Type B pancreatic cell (in vitro differentiated cells): Measurements from ENCODE around the gene LVRN. TPM values are rescaled to one million over a fixed set of nuclear protein-coding genes. Genes with fewer than 3 reads are reported as not detected.
A peak's percentile ranks its signal among the peaks of the same experiment; 100 is the strongest.

Experiments used
- DNase-seq: peaks from one replicate; pipeline ENCODE4 v3.0.0; 2021; ENCODE audit warnings: mixed read lengths; ENCODE audit not compliant: unreplicated experiment; ENCODE audit errors: extremely low spot score
- H3K27ac Mint-ChIP-seq: 2 replicates; pipeline ENCODE4 v1.8.0; 2021; ENCODE audit warnings: mild to moderate bottlenecking, mixed read lengths
- H3K27me3 Mint-ChIP-seq: 2 replicates; pipeline ENCODE4 v1.8.0; 2021; ENCODE audit warnings: mixed read lengths
- H3K36me3 Mint-ChIP-seq: 2 replicates; pipeline ENCODE4 v1.8.0; 2021; ENCODE audit warnings: mixed read lengths
- H3K4me1 Mint-ChIP-seq: one replicate; pipeline ENCODE4 v1.8.0; 2021; ENCODE audit warnings: mixed read lengths; ENCODE audit not compliant: unreplicated experiment
- H3K4me3 Mint-ChIP-seq: 2 replicates; pipeline ENCODE4 v1.8.0; 2021; ENCODE audit warnings: mild to moderate bottlenecking, mixed read lengths
- H3K9me3 Mint-ChIP-seq: 2 replicates; pipeline ENCODE4 v1.8.0; 2021; ENCODE audit warnings: mixed read lengths
- total RNA-seq: library from RNA; stranded (reverse); gene quantifications from 2 replicates; pipeline ENCODE4 v1.2.1, GENCODE V29; 2021; ENCODE audit warnings: low replicate concordance
- TF ChIP-seq, protein P1 (sequence below): fragments of 200-600 bp; sonication (generic); conservative IDR thresholded peaks from 2 replicates; pipeline ENCODE4 v1.5.0; 2021; ENCODE audit warnings: antibody characterized with exemption, mild to moderate bottlenecking

LVRN gene
- total RNA-seq, 1 donor from 2014 or later, result 0.19 TPM

DNA sequence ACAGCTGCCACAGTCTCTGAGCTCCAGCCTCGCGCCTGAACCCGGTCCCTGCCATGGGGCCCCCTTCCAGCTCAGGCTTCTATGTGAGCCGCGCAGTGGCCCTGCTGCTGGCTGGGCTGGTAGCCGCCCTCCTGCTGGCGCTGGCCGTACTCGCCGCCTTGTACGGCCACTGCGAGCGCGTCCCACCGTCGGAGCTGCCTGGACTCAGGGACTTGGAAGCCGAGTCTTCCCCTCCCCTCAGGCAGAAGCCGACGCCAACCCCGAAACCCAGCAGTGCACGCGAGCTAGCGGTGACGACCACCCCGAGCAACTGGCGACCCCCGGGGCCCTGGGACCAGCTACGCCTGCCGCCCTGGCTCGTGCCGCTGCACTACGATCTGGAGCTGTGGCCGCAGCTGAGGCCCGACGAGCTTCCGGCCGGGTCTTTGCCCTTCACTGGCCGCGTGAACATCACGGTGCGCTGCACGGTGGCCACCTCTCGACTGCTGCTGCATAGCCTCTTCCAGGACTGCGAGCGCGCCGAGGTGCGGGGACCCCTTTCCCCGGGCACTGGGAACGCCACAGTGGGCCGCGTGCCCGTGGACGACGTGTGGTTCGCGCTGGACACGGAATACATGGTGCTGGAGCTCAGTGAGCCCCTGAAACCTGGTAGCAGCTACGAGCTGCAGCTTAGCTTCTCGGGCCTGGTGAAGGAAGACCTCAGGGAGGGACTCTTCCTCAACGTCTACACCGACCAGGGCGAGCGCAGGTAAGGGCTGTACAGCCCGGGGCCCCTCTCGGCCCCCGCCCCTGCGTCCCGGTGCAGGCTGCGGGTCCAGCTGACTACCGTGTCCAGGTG, 509 bp downstream of the LVRN start:
- Mint-ChIP-seq H3K4me3 (peak overlapping the region; percentile 66), H3K4me1 (no peaks in the 10 kb centered on the region), H3K27me3 (peaks cover 67% of the 10 kb centered on the region), H3K36me3 (no peaks in the 10 kb centered on the region), H3K27ac (no peak overlapping the region), H3K9me3 (no peaks in the 10 kb centered on the region)
- TF ChIP-seq, protein P1, sequence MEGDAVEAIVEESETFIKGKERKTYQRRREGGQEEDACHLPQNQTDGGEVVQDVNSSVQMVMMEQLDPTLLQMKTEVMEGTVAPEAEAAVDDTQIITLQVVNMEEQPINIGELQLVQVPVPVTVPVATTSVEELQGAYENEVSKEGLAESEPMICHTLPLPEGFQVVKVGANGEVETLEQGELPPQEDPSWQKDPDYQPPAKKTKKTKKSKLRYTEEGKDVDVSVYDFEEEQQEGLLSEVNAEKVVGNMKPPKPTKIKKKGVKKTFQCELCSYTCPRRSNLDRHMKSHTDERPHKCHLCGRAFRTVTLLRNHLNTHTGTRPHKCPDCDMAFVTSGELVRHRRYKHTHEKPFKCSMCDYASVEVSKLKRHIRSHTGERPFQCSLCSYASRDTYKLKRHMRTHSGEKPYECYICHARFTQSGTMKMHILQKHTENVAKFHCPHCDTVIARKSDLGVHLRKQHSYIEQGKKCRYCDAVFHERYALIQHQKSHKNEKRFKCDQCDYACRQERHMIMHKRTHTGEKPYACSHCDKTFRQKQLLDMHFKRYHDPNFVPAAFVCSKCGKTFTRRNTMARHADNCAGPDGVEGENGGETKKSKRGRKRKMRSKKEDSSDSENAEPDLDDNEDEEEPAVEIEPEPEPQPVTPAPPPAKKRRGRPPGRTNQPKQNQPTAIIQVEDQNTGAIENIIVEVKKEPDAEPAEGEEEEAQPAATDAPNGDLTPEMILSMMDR, result no peak
- DNase-seq, result peak; percentile 68

DNA sequence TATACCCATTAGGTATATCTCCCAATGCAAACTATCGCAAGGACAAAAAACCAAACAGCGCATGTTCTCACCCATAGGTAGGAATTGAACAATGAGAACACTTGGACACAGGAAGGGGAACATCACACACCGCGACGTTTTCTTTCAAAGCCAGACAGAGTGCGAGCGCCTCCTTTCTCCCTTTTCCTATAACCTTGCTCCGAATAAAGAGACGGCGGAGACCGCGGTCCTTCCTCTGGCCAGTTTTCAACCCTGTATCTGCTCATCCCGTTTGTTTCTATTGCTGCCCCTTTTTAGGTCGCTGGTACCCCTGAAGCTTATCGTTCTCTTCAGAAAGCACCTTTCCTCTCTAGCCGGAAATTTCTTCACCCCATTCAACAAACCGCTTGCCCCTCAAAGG, 1.3 kb downstream of the LVRN start:
- Mint-ChIP-seq H3K27ac (no peak overlapping the region), H3K9me3 (no peaks in the 10 kb centered on the region), H3K4me3 (peak overlapping the region; percentile 23), H3K4me1 (no peaks in the 10 kb centered on the region), H3K36me3 (no peaks in the 10 kb centered on the region), H3K27me3 (peaks cover 74% of the 10 kb centered on the region)
- DNase-seq, result no peak
- TF ChIP-seq, protein P1, result no peak

DNA sequence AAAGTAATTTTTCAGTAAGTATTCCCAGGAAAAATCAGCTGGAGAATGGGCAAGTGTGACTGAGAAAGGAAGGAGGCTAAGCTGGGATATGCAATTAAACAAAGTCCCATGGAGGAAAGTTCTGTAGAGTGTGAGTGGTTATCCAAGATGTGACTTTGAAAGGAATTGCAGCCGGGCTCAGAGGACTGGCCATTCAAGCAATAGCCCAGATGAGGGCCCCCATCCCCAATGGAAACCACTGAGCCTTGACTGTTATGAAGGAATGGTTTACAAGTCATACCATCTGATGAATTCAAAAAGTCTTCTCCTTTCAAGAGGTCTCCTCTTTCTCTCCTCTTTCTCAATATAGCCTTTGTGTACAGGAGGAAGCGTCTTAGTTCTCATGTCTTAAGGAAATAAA, 6.5 kb downstream of the LVRN start:
- Mint-ChIP-seq H3K4me3 (no peak overlapping the region), H3K9me3 (no peaks in the 10 kb centered on the region), H3K27ac (no peak overlapping the region), H3K36me3 (no peaks in the 10 kb centered on the region), H3K27me3 (peaks cover 42% of the 10 kb centered on the region), H3K4me1 (no peaks in the 10 kb centered on the region)
- DNase-seq, result no peak
- TF ChIP-seq, protein P1, result no peak

DNA sequence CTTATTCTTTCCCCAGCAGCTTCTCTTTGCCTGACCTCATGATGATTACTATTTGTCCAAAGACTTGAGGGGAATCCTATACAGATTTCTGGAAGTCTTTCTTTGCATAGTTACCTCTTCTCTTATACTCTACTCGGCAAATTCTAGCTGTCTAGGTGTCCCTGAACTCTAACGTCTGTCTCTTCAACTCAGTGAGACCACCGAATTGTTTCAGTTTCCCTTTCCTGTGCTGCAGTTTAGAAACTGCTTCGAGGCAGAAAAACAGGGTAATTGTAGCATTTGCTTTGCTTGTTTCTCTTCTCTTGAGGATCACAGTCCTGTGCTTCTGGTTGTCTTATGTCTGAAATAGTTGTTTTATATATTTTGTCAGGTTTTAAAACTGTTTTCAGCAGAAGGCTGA, 14.8 kb downstream of the LVRN start:
- Mint-ChIP-seq H3K27ac (no peak overlapping the region), H3K4me3 (no peak overlapping the region), H3K9me3 (no peaks in the 10 kb centered on the region), H3K27me3 (no peaks in the 10 kb centered on the region), H3K36me3 (no peaks in the 10 kb centered on the region), H3K4me1 (no peaks in the 10 kb centered on the region)
- TF ChIP-seq, protein P1, result no peak
- DNase-seq, result no peak

DNA sequence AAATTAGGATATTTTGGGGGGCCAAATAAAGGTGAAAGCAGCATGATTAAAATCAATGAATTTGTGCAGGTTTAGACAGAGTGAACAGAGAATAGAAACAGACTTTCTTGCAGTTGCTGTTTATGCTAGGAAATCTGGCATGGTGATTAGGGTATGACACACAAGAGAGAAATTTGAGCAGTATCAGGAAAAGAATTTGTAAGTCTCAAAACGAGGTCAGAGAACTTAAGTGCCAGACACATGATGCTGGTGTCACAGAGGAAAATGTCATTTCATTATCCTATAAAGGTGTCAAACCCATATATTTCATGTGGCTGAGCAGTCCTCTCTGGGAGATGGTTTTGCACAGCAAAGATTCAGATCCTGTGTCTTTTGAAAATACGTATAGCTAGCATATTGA, 15.7 kb downstream of the LVRN start:
- TF ChIP-seq, protein P1, result no peak
- H3K4me1 Mint-ChIP-seq, result no peaks in the 10 kb centered on the region
- no peaks in the 10 kb centered on the region for H3K27me3 Mint-ChIP-seq
- H3K36me3 Mint-ChIP-seq, result no peaks in the 10 kb centered on the region
- no peaks in the 10 kb centered on the region for H3K9me3 Mint-ChIP-seq
- no peak for DNase-seq
- H3K4me3 Mint-ChIP-seq, result no peak overlapping the region
- H3K27ac Mint-ChIP-seq, result no peak overlapping the region
